Heart right ventricle (tissue), 16 donors: ENCODE measurements around the gene MYO1E. TPM values are rescaled to one million over a fixed set of nuclear protein-coding genes. Genes with fewer than 3 reads are reported as not detected.

Source experiments
- ATAC-seq, 8 donors: fragments of 200-7000 bp; cut with Tn5 transposase; one replicate each; pipeline ENCODE4 v1.9.1; 2020; ENCODE audit warnings: mild to moderate bottlenecking in 8 of 8, moderate library complexity in 8 of 8, moderate number of reproducible peaks in 1 of 8
- DNase-seq, 2 donors: peaks; one replicate each; pipeline ENCODE4 v3.0.0-alpha.2; 2020
- H3K27ac ChIP-seq, 10 donors: fragments of 200-600 bp; sonication (generic) in 2 of 10; one replicate each; pipeline versions ENCODE4 v1.5.0 to v1.8.0; 2020 to 2022; ENCODE audit warnings: mild to moderate bottlenecking in 3 of 10
- H3K27me3 ChIP-seq, 7 donors: fragments of 200-600 bp; one replicate each; pipeline ENCODE4 v1.8.0; 2021 to 2022; ENCODE audit warnings: mild to moderate bottlenecking in 2 of 7
- H3K36me3 ChIP-seq, 9 donors: fragments of 200-600 bp; sonication (generic) in 1 of 9; one replicate each; pipeline versions ENCODE4 v1.5.0 to v1.8.0; 2020 to 2022; ENCODE audit warnings: mild to moderate bottlenecking in 2 of 9
- H3K4me1 ChIP-seq, 9 donors: fragments of 200-600 bp; sonication (generic) in 1 of 9; one replicate each; pipeline versions ENCODE4 v1.5.0 to v1.8.0; 2020 to 2022; ENCODE audit warnings: mild to moderate bottlenecking in 4 of 9
- H3K4me3 ChIP-seq, 10 donors: fragments of 200-600 bp; sonication (generic) in 2 of 10; one replicate each; pipeline versions ENCODE4 v1.5.0 to v1.8.0; 2020 to 2022; ENCODE audit warnings: mild to moderate bottlenecking in 7 of 10, moderate library complexity in 2 of 10
- H3K9me3 ChIP-seq, 11 donors: fragments of 200-600 bp in 10 of 11; sonication (generic) in 2 of 11; one replicate each; pipeline versions ENCODE4 v1.5.0 to v1.8.0; 2013 to 2022; ENCODE audit warnings: mild to moderate bottlenecking in 2 of 11, control low read depth in 1 of 11, moderate library complexity in 1 of 11
- CTCF ChIP-seq, 9 donors: fragments of 200-600 bp; sonication (generic) in 2 of 9; IDR thresholded peaks; one replicate each; pipeline versions ENCODE4 v1.5.0 to v1.8.0; 2021 to 2022; ENCODE audit warnings: antibody characterized with exemption in 9 of 9, mild to moderate bottlenecking in 5 of 9, moderate library complexity in 1 of 9
- WGBS, 2 donors: extraction: QIAGEN DNeasy Blood & Tissue Kit; methylation state at CpG; one replicate each; pipeline ENCODE4 v1.1.7; 2013; ENCODE audit warnings: inconsistent platforms in 1 of 2; 5-methylcytosine and 5-hydroxymethylcytosine counted together
- intact Hi-C, 10 donors: fragments of 100-400 bp; cut with DNase I; formaldehyde crosslinking; loops; one replicate each; pipeline versions ENCODE4 v1.11.1 to v1.14.2; 2022
- polyA plus RNA-seq, 2 donors: library from polyadenylated mRNA; stranded (reverse); fragments of 200-250 nt; gene quantifications; one replicate each; pipeline ENCODE4 v1.2.3, GENCODE V29; 2013
- total RNA-seq, 10 donors: library from RNA; stranded (reverse); fragmentation: NEBNext Ultra II Directional in 3 of 10; extraction: Animal tissue kit (Norgen Biotek cat#: 25700) in 3 of 10; gene quantifications; one replicate each; pipeline versions ENCODE4 v1.2.1 to v1.2.4, GENCODE V29; 2021 to 2023
- donor health status: Arrhythmogenic right ventricular cardiomyopathy.
- donor health status: ischemic (EF 13 %, LVEDD 7.1; RV severe dilation, severe dysfunction).
- donor health status: healthy with polysubstance abuse.
- donor health status: DM: no; HTN: yes; CAD: no.
- donor health status: DM: no; HTN: no; CAD: no.
- donor health status: ischemic (EF 25% LVEDD 6.9; RV normal size, moderate dysfunction).
- donor health status: ischemic (EF 25% LVEDD 5.7; RV mildly dilated, moderate dysfunction).
- donor health status: healthy.
- donor health status: DM: yes; HTN: yes; CAD: no.
- donor health status: Ischemic cardiomyopathy.
- donor health status: ischemic (EF 35%, LVEDD 5.7; RV mildly dilated, moderate dysfunction).
- donor health status: nonischemic (EF 11% LVEDD 7.7; RV severe dilation, severe dysfunction).
- donor health status: DM: yes; HTN: yes; CAD: no.
- donor health status: PGD.
- donor health status: ischemic (EF 29% LVEDD 5.4; RV normal size, mild dysfunction).
- donor health status: nonischemic (EF 23%, LVEDD 6.1; RV moderate dilation, normal function).

MYO1E gene
- total and polyA plus RNA-seq, 12 donors = 9.3 to 75.3 (median 27.4) TPM

GRCh38 chr15:59306520-59307164 is 66.0 kb downstream of the MYO1E start:
- H3K9me3 ChIP-seq = no peaks in the 10 kb centered on the region
- ATAC-seq = peak in 1 of 8 donors; percentile 10
- H3K4me3 ChIP-seq = no peak overlapping the region
- no peaks in the 10 kb centered on the region for H3K27me3 ChIP-seq
- peak overlapping the region in 1 of 10 donors; percentile 23 for H3K27ac ChIP-seq
- TF ChIP-seq CTCF (IDR thresholded peaks at IDR 0.05) = no peak
- H3K36me3 ChIP-seq = no peaks in the 10 kb centered on the region
- 78 to 82% methylated on average over 7 of the region's 7 CpGs for WGBS, 2 donors
- peaks cover 0 to 34% (median 9%) of the 10 kb centered on the region in 9 donors for H3K4me1 ChIP-seq
- intact Hi-C loops = no loop called here
- no peak for DNase-seq

GRCh38 chr15:59304807-59305206 is 67.9 kb downstream of the MYO1E start:
- no peaks in the 10 kb centered on the region for H3K36me3 ChIP-seq
- peak overlapping the region in 2 of 10 donors; percentile 13 to 62 for H3K27ac ChIP-seq
- 70 to 71% methylated on average over 6 of the region's 6 CpGs for WGBS, 2 donors
- DNase-seq (no peak), ATAC-seq (no peak)
- peaks cover 0 to 50% (median 18%) of the 10 kb centered on the region in 9 donors for H3K4me1 ChIP-seq
- no peaks in the 10 kb centered on the region for H3K9me3 ChIP-seq
- intact Hi-C loops = no loop called here
- TF ChIP-seq CTCF (IDR thresholded peaks at IDR 0.05) = no peak
- H3K27me3 ChIP-seq = no peaks in the 10 kb centered on the region
- H3K4me3 ChIP-seq = no peak overlapping the region

DNA sequence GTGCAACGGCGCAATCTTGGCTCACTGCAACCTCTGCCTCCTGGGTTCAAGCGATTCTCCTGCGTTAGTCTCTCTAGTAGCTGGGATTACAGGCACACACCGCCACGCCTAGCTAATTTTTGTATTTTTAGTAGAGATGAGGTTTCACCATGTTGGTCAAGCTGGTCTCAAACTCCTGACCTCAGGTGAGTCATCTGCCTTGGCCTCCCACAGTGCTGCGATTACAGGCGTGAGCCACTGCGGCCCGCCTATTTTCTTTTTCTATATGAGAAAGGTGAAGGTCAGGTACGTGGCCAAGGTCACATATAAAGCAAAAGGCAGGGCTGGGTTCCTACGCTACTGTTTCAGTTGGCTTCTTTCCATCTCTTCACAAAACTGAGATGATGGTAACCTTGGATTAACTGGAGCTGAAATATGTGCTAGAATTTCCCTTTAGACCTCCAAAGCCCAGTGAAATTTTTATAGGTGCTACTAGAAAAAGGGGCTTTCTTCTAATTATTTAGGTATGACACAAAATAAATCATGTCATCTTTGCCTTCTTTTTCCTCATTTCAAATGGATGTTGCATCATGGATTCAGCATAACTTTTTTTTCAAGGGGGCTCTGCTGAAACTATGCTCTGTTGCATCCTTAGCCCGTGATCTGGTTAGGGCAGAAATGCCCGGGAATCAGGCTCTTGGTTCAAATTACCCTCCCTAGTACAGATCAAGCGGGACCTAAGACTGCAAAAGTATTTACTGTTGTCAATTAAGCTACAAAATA is 68.5 kb downstream of the MYO1E start:
- H3K4me3 ChIP-seq = no peak overlapping the region
- no peak for TF ChIP-seq CTCF (IDR thresholded peaks at IDR 0.05)
- intact Hi-C loops = no loop called here
- H3K36me3 ChIP-seq = no peaks in the 10 kb centered on the region
- no peak for DNase-seq
- no peaks in the 10 kb centered on the region for H3K9me3 ChIP-seq
- H3K27me3 ChIP-seq = no peaks in the 10 kb centered on the region
- WGBS, 2 donors = 90 to 93% methylated on average over 15 of the region's 15 CpGs
- ATAC-seq = no peak
- peaks cover 0 to 56% (median 19%) of the 10 kb centered on the region in 9 donors for H3K4me1 ChIP-seq
- H3K27ac ChIP-seq = peak overlapping the region in 2 of 10 donors; percentile 13 to 62

GRCh38 chr15:59303633-59304032 is 69.0 kb downstream of the MYO1E start:
- Histone ChIP-seq H3K27ac (no peak overlapping the region), H3K4me1 (peaks cover 0 to 62% (median 21%) of the 10 kb centered on the region in 9 donors), H3K9me3 (no peaks in the 10 kb centered on the region), H3K36me3 (no peaks in the 10 kb centered on the region), H3K27me3 (no peaks in the 10 kb centered on the region), H3K4me3 (no peak overlapping the region)
- DNase-seq (no peak), ATAC-seq (no peak)
- WGBS, 2 donors = 92 to 93% methylated on average over 9 of the region's 9 CpGs
- intact Hi-C loops = no loop called here
- TF ChIP-seq CTCF (IDR thresholded peaks at IDR 0.05) = no peak
